Astrocyte (in vitro differentiated cells and primary cell): ENCODE measurements around the gene MTTP. TPM values are rescaled to one million over a fixed set of nuclear protein-coding genes. Genes with fewer than 3 reads are reported as not detected.

Experiments
- DNase-seq: peaks from one replicate; pipeline ENCODE4 v3.0.0-alpha.2; 2010; ENCODE audit warnings: low read depth
- FAIRE-seq: peaks from 2 replicates; lab custom pipeline; 2011; peaks lifted over from hg19 to GRCh38; lab: Jason Lieb, UNC
- H2AFZ ChIP-seq: 2 replicates; pipeline ENCODE4 v1.6.0; 2012; ENCODE audit warnings: low read depth, low read length, inconsistent platforms
- H3K27ac ChIP-seq: 2 replicates; pipeline ENCODE4 v1.5.1; 2011; ENCODE audit warnings: low read depth, low read length, inconsistent platforms
- H3K27me3 ChIP-seq: 2 replicates; pipeline ENCODE4 v1.6.0; 2011; ENCODE audit warnings: low read length, inconsistent platforms; ENCODE audit not compliant: insufficient read depth
- H3K36me3 ChIP-seq: 2 replicates; pipeline ENCODE4 v1.5.1; 2011; ENCODE audit warnings: low read length, inconsistent platforms; ENCODE audit not compliant: insufficient read depth
- H3K4me1 ChIP-seq: 2 replicates; pipeline ENCODE4 v1.5.1; 2011; ENCODE audit warnings: low read length, inconsistent platforms; ENCODE audit not compliant: insufficient read depth
- H3K4me2 ChIP-seq: 2 replicates; pipeline ENCODE4 v1.6.0; 2012; ENCODE audit warnings: low read length, inconsistent platforms
- H3K4me3 ChIP-seq: 2 replicates; pipeline ENCODE4 v1.5.1; 2011; ENCODE audit warnings: low read depth, mild to moderate bottlenecking, low read length, inconsistent platforms; ENCODE audit not compliant: insufficient read depth
- H3K79me2 ChIP-seq: 2 replicates; pipeline ENCODE4 v1.6.0; 2012; ENCODE audit warnings: mild to moderate bottlenecking, low read length, inconsistent platforms; ENCODE audit not compliant: insufficient read depth
- H3K9ac ChIP-seq: 2 replicates; pipeline ENCODE4 v1.6.0; 2012; ENCODE audit warnings: mild to moderate bottlenecking, low read length, inconsistent platforms
- H3K9me3 ChIP-seq: 2 replicates; pipeline ENCODE4 v1.5.1; 2012; ENCODE audit warnings: low read depth, mild to moderate bottlenecking, low read length, inconsistent platforms; ENCODE audit not compliant: insufficient read depth
- H4K20me1 ChIP-seq: 2 replicates; pipeline ENCODE4 v1.6.0; 2012; ENCODE audit warnings: low read length, inconsistent platforms; ENCODE audit not compliant: insufficient read depth
- H3K27ac Mint-ChIP-seq: one replicate; pipeline ENCODE4 v1.8.0; 2021; ENCODE audit warnings: mild to moderate bottlenecking, mixed read lengths; ENCODE audit not compliant: unreplicated experiment
- H3K27me3 Mint-ChIP-seq: one replicate; pipeline ENCODE4 v1.8.0; 2021; ENCODE audit warnings: low read depth, mixed read lengths; ENCODE audit not compliant: unreplicated experiment
- H3K36me3 Mint-ChIP-seq: one replicate; pipeline ENCODE4 v1.8.0; 2021; ENCODE audit warnings: low read depth, mixed read lengths; ENCODE audit not compliant: unreplicated experiment
- H3K4me1 Mint-ChIP-seq: one replicate; pipeline ENCODE4 v1.8.0; 2021; ENCODE audit warnings: low read depth, mixed read lengths; ENCODE audit not compliant: unreplicated experiment
- H3K4me3 Mint-ChIP-seq: one replicate; pipeline ENCODE4 v1.8.0; 2021; ENCODE audit warnings: mild to moderate bottlenecking, moderate library complexity, mixed read lengths; ENCODE audit not compliant: unreplicated experiment
- H3K9me3 Mint-ChIP-seq: one replicate; pipeline ENCODE4 v1.8.0; 2021; ENCODE audit warnings: mild to moderate bottlenecking, mixed read lengths; ENCODE audit not compliant: unreplicated experiment
- EZH2 ChIP-seq: IDR thresholded peaks from 2 replicates; pipeline ENCODE4 v1.6.1; 2012; ENCODE audit warnings: mild to moderate bottlenecking, low read length, inconsistent platforms; ENCODE audit not compliant: insufficient read depth
- total RNA-seq: library from RNA; stranded (reverse); gene quantifications from 2 replicates; pipeline ENCODE4 v1.2.1, GENCODE V29; 2021
- TF ChIP-seq, protein P1 (sequence below): IDR thresholded peaks from 2 replicates; pipeline ENCODE4 v1.5.1; 2011; ENCODE audit warnings: low read depth, mild to moderate bottlenecking, inconsistent platforms, low read length, moderate library complexity; ENCODE audit not compliant: insufficient read depth

MTTP gene
- total RNA-seq, 1 donor from 2014 or later: 0.41 TPM

DNA sequence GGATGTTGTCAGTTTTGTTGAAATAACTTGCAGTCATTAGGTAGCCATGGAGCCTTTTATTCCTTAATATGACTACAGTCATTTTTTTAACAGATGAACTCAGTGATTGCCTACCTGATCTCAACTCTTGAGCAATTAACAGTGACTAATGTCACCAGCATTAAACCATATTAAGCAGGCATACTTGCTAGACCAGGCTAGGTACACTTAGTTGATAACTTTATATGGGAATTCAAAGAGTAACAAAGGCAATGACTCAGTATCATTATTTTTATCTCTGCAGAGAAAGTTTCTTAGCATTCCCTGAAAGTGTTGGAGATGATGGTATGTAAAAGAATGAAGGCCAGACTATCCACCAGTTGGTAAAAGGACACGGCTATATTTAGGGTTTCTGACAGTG lies 83.2 kb downstream of the MTTP start, which contains the start of gene C4orf54:
C4orf54 (minus strand) TSS at position 31 of the 400 bp plus-strand sequence. CDS start 3,180 bp downstream, outside the sequence.
- TF ChIP-seq, protein P1, sequence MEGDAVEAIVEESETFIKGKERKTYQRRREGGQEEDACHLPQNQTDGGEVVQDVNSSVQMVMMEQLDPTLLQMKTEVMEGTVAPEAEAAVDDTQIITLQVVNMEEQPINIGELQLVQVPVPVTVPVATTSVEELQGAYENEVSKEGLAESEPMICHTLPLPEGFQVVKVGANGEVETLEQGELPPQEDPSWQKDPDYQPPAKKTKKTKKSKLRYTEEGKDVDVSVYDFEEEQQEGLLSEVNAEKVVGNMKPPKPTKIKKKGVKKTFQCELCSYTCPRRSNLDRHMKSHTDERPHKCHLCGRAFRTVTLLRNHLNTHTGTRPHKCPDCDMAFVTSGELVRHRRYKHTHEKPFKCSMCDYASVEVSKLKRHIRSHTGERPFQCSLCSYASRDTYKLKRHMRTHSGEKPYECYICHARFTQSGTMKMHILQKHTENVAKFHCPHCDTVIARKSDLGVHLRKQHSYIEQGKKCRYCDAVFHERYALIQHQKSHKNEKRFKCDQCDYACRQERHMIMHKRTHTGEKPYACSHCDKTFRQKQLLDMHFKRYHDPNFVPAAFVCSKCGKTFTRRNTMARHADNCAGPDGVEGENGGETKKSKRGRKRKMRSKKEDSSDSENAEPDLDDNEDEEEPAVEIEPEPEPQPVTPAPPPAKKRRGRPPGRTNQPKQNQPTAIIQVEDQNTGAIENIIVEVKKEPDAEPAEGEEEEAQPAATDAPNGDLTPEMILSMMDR: no peak
- no peak for TF ChIP-seq EZH2
- peaks cover 8% of the 10 kb centered on the region for H3K4me1 ChIP-seq
- Mint-ChIP-seq H3K4me3 (no peak within 1 kb of the TSS), H3K36me3 (no peaks in the 10 kb centered on the region), H3K4me1 (no peaks in the 10 kb centered on the region), H3K27ac (no peak within 1 kb of the TSS), H3K27me3 (peaks cover 3% of the 10 kb centered on the region), H3K9me3 (no peaks in the 10 kb centered on the region)
- no peak within 1 kb of the TSS for H3K9ac ChIP-seq
- no peak within 1 kb of the TSS for H2AFZ ChIP-seq
- no peaks in the 10 kb centered on the region for H3K27me3 ChIP-seq
- no peak for FAIRE-seq
- no peaks in the 10 kb centered on the region for H3K9me3 ChIP-seq
- no peak within 1 kb of the TSS for H3K4me3 ChIP-seq
- H3K27ac ChIP-seq: no peak within 1 kb of the TSS
- H3K79me2 ChIP-seq: no peaks in the 10 kb centered on the region
- no peak within 1 kb of the TSS for H3K4me2 ChIP-seq
- no peaks in the 10 kb centered on the region for H3K36me3 ChIP-seq
- peak; percentile 16 for DNase-seq
- no peaks in the 10 kb centered on the region for H4K20me1 ChIP-seq

DNA sequence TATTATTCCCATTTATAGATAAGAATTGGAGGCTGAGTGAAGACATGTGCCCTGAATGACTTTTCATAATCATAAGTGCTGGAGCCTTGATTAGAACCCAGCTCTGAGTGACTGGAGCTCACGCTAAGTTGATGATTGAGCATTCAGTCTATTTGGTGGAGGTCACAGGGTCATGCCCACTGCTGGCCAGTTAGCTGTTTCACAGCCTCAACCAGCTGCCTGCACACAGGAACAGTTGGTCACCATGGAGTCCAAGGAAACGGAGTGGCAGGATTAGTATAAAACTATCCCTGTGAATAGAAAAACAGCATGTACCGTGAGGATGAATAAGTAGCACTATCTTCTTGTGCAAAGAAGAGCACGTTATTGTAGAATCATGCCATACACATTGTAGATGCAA lies 84.0 kb downstream of the MTTP start:
- H3K79me2 ChIP-seq: no peaks in the 10 kb centered on the region
- TF ChIP-seq, protein P1: no peak
- no peak for TF ChIP-seq EZH2
- no peak overlapping the region for H3K4me3 Mint-ChIP-seq
- no peak for DNase-seq
- H3K4me2 ChIP-seq: no peak overlapping the region
- no peaks in the 10 kb centered on the region for H3K36me3 ChIP-seq
- H2AFZ ChIP-seq: no peak overlapping the region
- H3K9ac ChIP-seq: no peak overlapping the region
- H3K27ac Mint-ChIP-seq: no peak overlapping the region
- H3K27me3 Mint-ChIP-seq: peaks cover 3% of the 10 kb centered on the region
- H3K4me1 Mint-ChIP-seq: no peaks in the 10 kb centered on the region
- H3K9me3 ChIP-seq: no peaks in the 10 kb centered on the region
- FAIRE-seq: no peak
- no peaks in the 10 kb centered on the region for H4K20me1 ChIP-seq
- H3K27ac ChIP-seq: no peak overlapping the region
- no peak overlapping the region for H3K4me3 ChIP-seq
- H3K4me1 ChIP-seq: peaks cover 8% of the 10 kb centered on the region
- H3K36me3 Mint-ChIP-seq: no peaks in the 10 kb centered on the region
- no peaks in the 10 kb centered on the region for H3K27me3 ChIP-seq
- H3K9me3 Mint-ChIP-seq: no peaks in the 10 kb centered on the region

DNA sequence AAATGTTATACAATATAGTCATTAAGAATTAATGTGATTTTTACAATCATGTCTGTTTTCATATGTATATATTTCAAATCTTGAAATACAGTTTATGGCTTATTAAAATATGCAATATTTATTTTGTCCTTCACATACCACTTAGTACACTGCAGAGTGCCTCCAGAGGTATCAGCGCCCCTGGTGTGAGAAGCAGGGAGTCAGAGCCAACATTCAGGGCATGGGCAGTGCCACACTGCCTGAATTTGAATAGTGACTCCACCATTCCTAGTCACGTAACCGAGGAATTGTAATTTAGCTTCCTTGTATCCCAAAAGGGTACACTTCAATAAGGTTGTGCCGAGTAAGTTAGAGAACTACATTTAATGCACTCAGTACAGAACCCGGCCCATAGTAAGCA lies 87.3 kb downstream of the MTTP start:
- H4K20me1 ChIP-seq: no peaks in the 10 kb centered on the region
- DNase-seq (no peak), FAIRE-seq (no peak)
- H3K27me3 ChIP-seq: no peaks in the 10 kb centered on the region
- no peak overlapping the region for H3K27ac ChIP-seq
- H3K27me3 Mint-ChIP-seq: no peaks in the 10 kb centered on the region
- H3K36me3 Mint-ChIP-seq: no peaks in the 10 kb centered on the region
- no peaks in the 10 kb centered on the region for H3K4me1 ChIP-seq
- H3K4me3 ChIP-seq: no peak overlapping the region
- H3K9me3 Mint-ChIP-seq: no peaks in the 10 kb centered on the region
- no peak overlapping the region for H3K4me3 Mint-ChIP-seq
- no peaks in the 10 kb centered on the region for H3K4me1 Mint-ChIP-seq
- H3K9ac ChIP-seq: no peak overlapping the region
- no peak for TF ChIP-seq EZH2
- peak overlapping the region; percentile 16 for H2AFZ ChIP-seq
- H3K79me2 ChIP-seq: no peaks in the 10 kb centered on the region
- H3K9me3 ChIP-seq: no peaks in the 10 kb centered on the region
- H3K4me2 ChIP-seq: no peak overlapping the region
- H3K27ac Mint-ChIP-seq: no peak overlapping the region
- no peaks in the 10 kb centered on the region for H3K36me3 ChIP-seq
